ENCODE results near the gene CDKAL1. TPM values are rescaled to one million over a fixed set of nuclear protein-coding genes. Genes with fewer than 3 reads are reported as not detected.
"Not testable (repeated sequence)": the region's sequence is repeated elsewhere in the genome, so short reads cannot be mapped to it uniquely, and the experiment has no call there.

CDKAL1 gene
- total RNA-seq, 2 donors from 2014 or later: 23.0 to 23.7 TPM

DNA sequence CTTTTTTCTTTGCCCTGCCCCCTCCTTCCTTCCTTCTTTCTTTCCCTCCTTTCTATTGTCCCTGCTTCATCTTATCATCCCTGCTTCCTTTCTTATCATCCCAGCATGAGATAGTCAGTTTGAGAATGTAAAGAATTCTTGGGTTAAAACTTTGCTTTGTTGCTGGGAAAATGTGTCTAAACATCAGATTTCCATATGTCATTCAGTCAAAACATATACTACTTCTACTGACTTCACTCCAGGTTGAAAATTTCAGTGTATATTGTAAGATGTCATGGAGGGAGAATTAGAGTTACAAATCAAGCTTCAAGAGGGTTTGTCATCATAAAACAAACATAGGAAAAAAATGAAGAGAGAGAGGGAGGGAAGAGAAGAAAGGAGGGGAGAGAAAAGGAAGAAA lies 700.9 kb downstream of the CDKAL1 start:
- H3K27ac Mint-ChIP-seq: no peak overlapping the region
- peaks cover 7% of the 10 kb centered on the region for H3K36me3 Mint-ChIP-seq (ENCODE audit: low read depth)
- H3K4me1 Mint-ChIP-seq: no peaks in the 10 kb centered on the region
- no peak overlapping the region for H3K4me3 Mint-ChIP-seq
- ATAC-seq: no peak
- no peak for DNase-seq
- no peaks in the 10 kb centered on the region for H3K9me3 ChIP-seq (ENCODE audit: control insufficient read depth, low read length, poor library complexity, severe bottlenecking)
- H3K27me3 Mint-ChIP-seq: no peaks in the 10 kb centered on the region

DNA sequence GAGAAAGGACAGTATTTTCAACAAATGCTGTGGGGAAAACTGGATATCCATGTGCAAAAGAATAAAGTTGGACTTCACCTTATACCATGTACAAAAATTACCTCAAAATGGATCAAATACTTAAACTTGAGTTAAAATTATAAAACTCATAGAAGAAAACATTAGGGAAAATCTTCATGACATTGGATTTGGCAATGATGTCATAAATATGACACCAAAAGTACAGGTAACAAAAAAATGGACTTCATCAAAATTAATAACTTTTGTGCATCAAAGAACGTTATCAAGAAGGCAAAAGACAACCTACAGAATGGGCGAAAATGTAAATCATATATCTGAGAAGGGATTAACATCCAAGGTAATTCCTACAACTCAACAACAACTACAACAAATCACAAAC lies 704.0 kb downstream of the CDKAL1 start:
- peaks cover 4% of the 10 kb centered on the region for H3K36me3 Mint-ChIP-seq (ENCODE audit: low read depth)
- H3K4me3 Mint-ChIP-seq: no peak overlapping the region
- no peaks in the 10 kb centered on the region for H3K9me3 ChIP-seq (ENCODE audit: control insufficient read depth, low read length, poor library complexity, severe bottlenecking)
- H3K27me3 Mint-ChIP-seq: no peaks in the 10 kb centered on the region
- ATAC-seq: no peak
- no peaks in the 10 kb centered on the region for H3K4me1 Mint-ChIP-seq
- no peak overlapping the region for H3K27ac Mint-ChIP-seq
- DNase-seq: no peak

DNA sequence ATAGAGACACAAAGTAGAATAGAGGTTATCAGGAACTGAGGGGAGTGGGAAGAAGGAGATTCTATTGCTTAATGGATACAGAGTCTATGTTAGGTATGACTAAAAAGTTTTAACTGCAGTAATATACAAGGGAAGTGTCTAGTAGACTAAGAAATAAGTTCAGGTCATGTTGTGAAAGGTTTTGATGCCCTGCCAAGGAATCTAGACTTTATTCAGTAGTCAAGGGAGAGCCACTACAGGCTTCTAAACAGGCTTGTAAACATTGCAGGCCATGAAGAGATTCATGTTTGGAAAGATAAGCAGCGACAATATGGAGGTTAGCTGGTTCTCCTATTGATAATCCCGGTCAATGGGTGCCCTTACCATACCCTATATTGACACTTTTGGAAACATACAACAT lies 706.5 kb downstream of the CDKAL1 start:
- Mint-ChIP-seq H3K36me3 (ENCODE audit: low read depth) (no peaks in the 10 kb centered on the region), H3K4me3 (no peak overlapping the region)
- ATAC-seq: no peak

DNA sequence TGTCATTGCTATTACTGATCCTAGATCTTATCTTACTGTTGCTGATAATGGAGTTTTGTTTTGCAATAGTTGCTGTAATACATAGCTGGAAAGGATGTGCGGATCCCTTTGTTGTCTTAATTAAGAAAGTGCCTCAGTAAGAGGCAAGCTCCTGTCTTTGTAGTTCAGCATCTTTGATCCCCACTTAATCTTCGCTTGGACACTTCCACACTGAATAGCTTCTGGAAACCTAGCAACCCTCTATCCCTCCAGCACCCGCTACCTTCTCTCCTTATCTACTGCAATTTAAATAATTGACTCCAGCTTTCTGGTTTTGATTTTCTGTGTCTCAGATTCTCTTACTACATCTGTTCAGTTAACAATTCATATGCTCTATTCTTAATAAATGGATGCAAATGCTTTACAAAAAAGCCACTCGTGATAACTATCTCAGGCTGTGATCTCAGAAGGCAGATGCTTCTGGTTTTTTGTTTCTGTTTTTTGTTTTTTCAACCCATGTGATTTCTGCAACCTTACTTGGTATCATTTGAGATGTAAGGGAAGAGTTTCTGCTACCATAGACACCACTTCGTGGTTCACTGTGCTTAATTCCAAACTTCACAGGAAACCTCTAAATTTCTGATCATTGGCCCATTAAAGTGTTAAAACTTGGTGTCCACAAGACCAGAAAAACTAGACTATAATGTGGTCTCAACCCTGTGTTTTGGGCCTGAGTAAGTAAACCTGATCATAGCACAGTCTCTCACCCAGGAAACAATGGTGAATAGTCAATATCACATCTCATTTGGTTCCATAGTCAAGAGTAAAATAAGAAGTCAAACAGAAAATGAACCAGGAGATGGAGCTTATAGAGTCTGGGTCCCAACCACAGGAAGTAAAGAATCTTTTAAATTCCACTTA lies 707.2 kb downstream of the CDKAL1 start:
- no peaks in the 10 kb centered on the region for H3K36me3 Mint-ChIP-seq (ENCODE audit: low read depth)
- no peak for DNase-seq
- no peak overlapping the region for H3K4me3 Mint-ChIP-seq
- no peak for ATAC-seq
- no peaks in the 10 kb centered on the region for H3K4me1 Mint-ChIP-seq
- H3K27me3 Mint-ChIP-seq: no peaks in the 10 kb centered on the region
- H3K27ac Mint-ChIP-seq: no peak overlapping the region
- no peaks in the 10 kb centered on the region for H3K9me3 ChIP-seq (ENCODE audit: control insufficient read depth, low read length, poor library complexity, severe bottlenecking)

More for the DNA sequence above, 706.5 kb downstream of the CDKAL1 start:
- H3K27ac Mint-ChIP-seq: no peak overlapping the region
- DNase-seq: no peak
- H3K27me3 Mint-ChIP-seq: no peaks in the 10 kb centered on the region
- H3K9me3 ChIP-seq (ENCODE audit: control insufficient read depth, low read length, poor library complexity, severe bottlenecking): no peaks in the 10 kb centered on the region
- no peaks in the 10 kb centered on the region for H3K4me1 Mint-ChIP-seq

DNA sequence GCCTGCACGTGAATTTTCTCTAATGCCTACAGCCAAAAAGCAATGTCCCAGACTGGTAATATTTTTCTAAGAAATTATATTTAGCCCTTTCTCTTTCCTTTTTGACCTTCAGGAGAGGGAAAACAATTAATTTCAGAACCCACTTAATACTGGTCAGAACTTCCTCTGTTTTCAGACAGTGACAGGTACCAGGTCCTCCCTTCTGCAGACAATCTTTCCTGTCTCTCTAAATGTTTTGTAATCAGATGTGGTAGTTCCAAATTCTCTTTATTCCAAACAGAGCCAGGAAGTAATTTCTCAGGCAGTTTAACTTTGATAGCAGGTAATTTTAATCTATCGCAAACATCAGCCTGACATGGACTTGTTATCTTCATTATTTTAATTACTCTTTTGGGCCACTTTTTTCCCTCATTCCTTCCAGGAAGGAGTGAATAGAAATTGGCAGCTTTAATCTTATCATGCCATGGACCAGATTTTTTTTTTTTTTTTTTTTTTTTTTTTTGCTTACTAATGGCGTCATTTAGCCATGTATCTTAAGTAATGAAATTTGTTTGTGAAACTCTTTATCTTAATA lies 710.7 kb downstream of the CDKAL1 start:
- no peaks in the 10 kb centered on the region for H3K9me3 ChIP-seq (ENCODE audit: control insufficient read depth, low read length, poor library complexity, severe bottlenecking)
- ATAC-seq (no peak), DNase-seq (no peak)
- Mint-ChIP-seq H3K4me1 (no peaks in the 10 kb centered on the region), H3K4me3 (no peak overlapping the region), H3K27me3 (no peaks in the 10 kb centered on the region), H3K27ac (no peak overlapping the region), H3K36me3 (ENCODE audit: low read depth) (no peaks in the 10 kb centered on the region)

DNA sequence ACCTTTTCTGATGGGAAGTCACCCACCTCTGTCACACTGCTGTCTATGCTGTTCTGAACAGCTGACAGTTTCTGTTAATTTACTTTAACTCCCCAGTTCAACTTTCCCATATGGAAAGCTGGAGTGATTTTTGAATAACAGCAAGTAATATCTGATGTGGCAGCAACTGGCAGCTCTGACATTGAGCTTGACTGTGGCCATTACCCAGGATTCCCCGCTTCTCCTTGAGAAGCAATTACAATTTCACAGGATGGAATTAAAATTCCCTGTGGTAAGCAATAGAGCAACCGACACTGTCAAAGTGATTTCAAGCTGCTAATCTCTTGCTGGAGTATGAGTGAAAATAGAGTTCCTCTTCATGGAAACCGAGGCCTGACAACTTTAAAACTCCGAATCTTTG lies 711.2 kb downstream of the CDKAL1 start:
- ATAC-seq: no peak
- no peak for DNase-seq
- Mint-ChIP-seq H3K4me1 (no peaks in the 10 kb centered on the region), H3K36me3 (ENCODE audit: low read depth) (no peaks in the 10 kb centered on the region), H3K27ac (no peak overlapping the region), H3K27me3 (no peaks in the 10 kb centered on the region), H3K4me3 (no peak overlapping the region)
- no peaks in the 10 kb centered on the region for H3K9me3 ChIP-seq (ENCODE audit: control insufficient read depth, low read length, poor library complexity, severe bottlenecking)

DNA sequence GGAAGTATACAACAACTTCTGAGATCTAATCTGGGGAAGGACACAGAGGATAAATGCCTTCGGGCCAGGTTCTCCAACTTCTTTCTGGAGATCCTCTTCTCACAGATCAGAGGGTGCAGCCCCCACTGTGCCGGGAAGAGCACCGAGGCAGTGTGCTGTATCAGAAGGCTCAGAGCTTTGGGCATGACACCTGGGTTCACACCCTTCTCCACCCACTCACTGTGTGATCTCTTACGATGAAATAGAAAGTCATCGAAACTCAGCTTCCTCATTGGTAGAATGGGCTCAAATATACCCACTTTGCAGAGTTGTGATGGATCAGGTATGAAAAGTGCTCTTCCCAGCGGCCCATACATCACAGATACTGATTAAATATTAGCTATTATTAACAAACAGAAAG lies 711.8 kb downstream of the CDKAL1 start:
- ATAC-seq: no peak
- H3K27me3 Mint-ChIP-seq: no peaks in the 10 kb centered on the region
- DNase-seq: no peak
- H3K36me3 Mint-ChIP-seq (ENCODE audit: low read depth): no peaks in the 10 kb centered on the region
- H3K27ac Mint-ChIP-seq: no peak overlapping the region
- H3K4me3 Mint-ChIP-seq: no peak overlapping the region
- no peaks in the 10 kb centered on the region for H3K4me1 Mint-ChIP-seq
- H3K9me3 ChIP-seq (ENCODE audit: control insufficient read depth, low read length, poor library complexity, severe bottlenecking): no peaks in the 10 kb centered on the region

DNA sequence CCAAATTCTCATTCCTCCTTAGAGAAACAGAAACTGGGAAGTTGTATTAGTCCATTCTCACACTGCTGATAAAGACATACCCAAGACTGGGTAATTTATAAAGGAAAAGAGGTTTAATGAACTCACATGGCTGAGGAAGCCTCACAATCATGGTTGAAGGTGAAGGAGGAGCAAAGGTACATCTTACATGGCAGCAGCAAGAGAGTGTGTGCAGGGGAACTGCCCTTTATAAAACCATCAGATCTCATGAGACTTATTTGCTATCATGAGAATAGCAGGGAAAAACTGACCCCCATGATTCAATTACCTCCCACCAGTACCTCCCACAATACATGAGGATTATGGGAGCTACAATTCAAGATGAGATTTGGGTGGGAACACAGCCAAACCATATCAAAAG lies 720.2 kb downstream of the CDKAL1 start:
- H3K27me3 Mint-ChIP-seq: peaks cover 12% of the 10 kb centered on the region
- H3K27ac Mint-ChIP-seq; H3K4me3 Mint-ChIP-seq; H3K36me3 Mint-ChIP-seq (ENCODE audit: low read depth); H3K4me1 Mint-ChIP-seq; DNase-seq; ATAC-seq; H3K9me3 ChIP-seq (ENCODE audit: control insufficient read depth, low read length, poor library complexity, severe bottlenecking): not testable (repeated sequence)

DNA sequence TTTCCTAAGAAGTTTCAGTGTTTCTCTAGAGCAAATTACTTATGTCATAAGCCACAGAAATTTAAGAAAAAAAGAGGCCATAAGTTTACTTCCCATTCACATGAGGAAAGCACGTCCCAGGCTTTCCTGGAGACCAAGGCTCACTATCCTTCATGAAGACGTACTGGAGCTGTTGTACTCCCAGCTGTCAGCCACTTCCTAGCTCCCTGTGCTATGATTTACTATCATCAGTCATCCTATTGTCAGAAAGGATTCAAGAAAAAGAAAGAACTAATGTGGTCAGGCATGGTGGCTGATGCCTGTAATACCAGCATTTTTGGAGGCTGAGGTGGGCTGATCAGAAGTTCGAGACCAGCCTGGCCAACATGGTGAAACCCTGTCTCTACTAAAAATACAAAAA lies 721.9 kb downstream of the CDKAL1 start:
- no peak for ATAC-seq
- peaks cover 18% of the 10 kb centered on the region for H3K27me3 Mint-ChIP-seq
- H3K36me3 Mint-ChIP-seq (ENCODE audit: low read depth): no peaks in the 10 kb centered on the region
- H3K4me1 Mint-ChIP-seq: no peaks in the 10 kb centered on the region
- no peak overlapping the region for H3K27ac Mint-ChIP-seq
- DNase-seq: no peak
- no peak overlapping the region for H3K4me3 Mint-ChIP-seq
- no peaks in the 10 kb centered on the region for H3K9me3 ChIP-seq (ENCODE audit: control insufficient read depth, low read length, poor library complexity, severe bottlenecking)

DNA sequence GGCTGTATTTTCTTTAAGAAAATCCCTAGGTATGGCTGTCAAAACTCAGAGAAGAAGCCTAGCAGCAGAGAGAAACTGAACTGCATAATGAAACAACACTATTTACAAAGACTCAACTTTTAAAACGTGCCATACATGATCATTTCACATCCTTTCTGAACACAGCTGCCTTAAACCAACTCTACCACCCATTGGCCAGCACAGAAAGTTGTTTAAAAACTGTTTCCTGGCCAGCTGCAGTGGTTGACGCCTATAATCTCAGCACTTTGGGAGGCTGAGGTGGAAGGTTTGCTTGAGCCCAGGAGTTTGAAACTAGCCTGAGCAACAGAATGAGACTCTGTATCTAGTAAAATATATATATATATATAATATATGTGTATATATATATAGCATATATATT lies 722.9 kb downstream of the CDKAL1 start:
- Mint-ChIP-seq H3K4me1 (no peaks in the 10 kb centered on the region), H3K27me3 (peaks cover 18% of the 10 kb centered on the region), H3K27ac (no peak overlapping the region), H3K36me3 (ENCODE audit: low read depth) (no peaks in the 10 kb centered on the region), H3K4me3 (no peak overlapping the region)
- DNase-seq (no peak), ATAC-seq (no peak)
- H3K9me3 ChIP-seq (ENCODE audit: control insufficient read depth, low read length, poor library complexity, severe bottlenecking): no peaks in the 10 kb centered on the region

DNA sequence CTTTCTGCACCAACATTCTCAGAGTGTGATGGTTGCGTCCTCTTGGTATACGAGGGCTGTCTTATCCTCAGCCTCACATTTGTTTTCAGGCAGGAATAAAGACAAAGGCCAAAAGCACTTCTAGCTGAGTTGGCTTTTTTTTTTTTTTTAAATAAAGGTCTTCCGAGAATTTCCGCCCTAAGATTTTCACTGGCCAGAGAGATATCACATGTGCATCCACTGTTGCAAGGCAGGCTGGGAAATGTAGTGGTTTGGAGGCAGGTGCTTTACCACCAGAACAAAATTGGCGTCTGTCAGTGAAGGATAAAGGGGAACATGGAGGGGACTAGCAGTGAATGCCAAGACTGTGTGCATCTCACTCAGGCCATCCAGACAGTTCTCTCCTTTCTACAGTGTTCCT lies 724.4 kb downstream of the CDKAL1 start:
- H3K9me3 ChIP-seq (ENCODE audit: control insufficient read depth, low read length, poor library complexity, severe bottlenecking): no peaks in the 10 kb centered on the region
- no peaks in the 10 kb centered on the region for H3K36me3 Mint-ChIP-seq (ENCODE audit: low read depth)
- ATAC-seq (no peak), DNase-seq (no peak)
- no peak overlapping the region for H3K27ac Mint-ChIP-seq
- H3K27me3 Mint-ChIP-seq: peaks cover 18% of the 10 kb centered on the region
- H3K4me1 Mint-ChIP-seq: no peaks in the 10 kb centered on the region
- H3K4me3 Mint-ChIP-seq: no peak overlapping the region

DNA sequence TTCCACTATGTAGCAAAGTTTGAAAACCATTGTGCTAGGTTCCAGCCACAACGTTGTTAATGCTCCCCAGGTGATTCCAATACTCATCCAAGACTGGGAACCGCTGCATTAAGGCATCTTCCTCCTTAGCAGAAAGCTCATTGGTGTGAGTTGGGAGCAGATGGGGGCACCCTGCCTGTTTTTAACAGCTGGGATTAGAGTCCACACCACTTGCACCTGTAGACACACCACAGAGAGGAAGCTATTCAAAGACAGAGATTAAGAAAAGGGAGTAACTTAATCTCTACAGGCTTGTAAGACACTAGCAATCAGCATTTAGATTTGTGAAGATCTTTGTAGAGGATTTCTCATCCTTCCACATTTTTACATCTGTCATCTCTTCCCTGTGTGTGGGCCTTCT lies 725.4 kb downstream of the CDKAL1 start:
- no peaks in the 10 kb centered on the region for H3K36me3 Mint-ChIP-seq (ENCODE audit: low read depth)
- no peaks in the 10 kb centered on the region for H3K4me1 Mint-ChIP-seq
- H3K4me3 Mint-ChIP-seq: no peak overlapping the region
- DNase-seq (no peak), ATAC-seq (no peak)
- H3K9me3 ChIP-seq (ENCODE audit: control insufficient read depth, low read length, poor library complexity, severe bottlenecking): no peaks in the 10 kb centered on the region
- no peak overlapping the region for H3K27ac Mint-ChIP-seq
- H3K27me3 Mint-ChIP-seq: peaks cover 18% of the 10 kb centered on the region

DNA sequence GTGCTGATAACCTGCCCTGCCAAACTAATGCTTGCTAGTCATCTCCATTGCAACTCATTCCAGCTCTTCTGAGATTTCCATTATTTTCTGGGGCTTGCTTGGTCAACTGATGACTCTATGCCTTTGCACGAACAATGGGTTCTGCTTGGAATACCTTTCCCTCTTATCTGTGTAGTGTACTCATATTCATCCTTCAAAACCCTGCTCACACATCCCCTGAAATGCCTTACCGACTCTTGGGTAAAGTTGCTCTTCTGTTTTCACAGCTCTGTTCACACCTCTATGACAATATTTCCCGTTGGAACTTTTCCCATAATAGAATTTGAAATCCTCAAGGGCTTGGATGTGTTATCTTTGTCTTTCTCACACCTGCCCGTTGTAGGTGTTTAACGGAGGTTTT lies 728.2 kb downstream of the CDKAL1 start:
- Mint-ChIP-seq H3K4me3 (no peak overlapping the region), H3K27me3 (peaks cover 6% of the 10 kb centered on the region), H3K4me1 (no peaks in the 10 kb centered on the region), H3K27ac (no peak overlapping the region), H3K36me3 (ENCODE audit: low read depth) (peaks cover 2% of the 10 kb centered on the region)
- no peaks in the 10 kb centered on the region for H3K9me3 ChIP-seq (ENCODE audit: control insufficient read depth, low read length, poor library complexity, severe bottlenecking)
- ATAC-seq (no peak), DNase-seq (no peak)
